Measurements from ENCODE around the gene TEX2.

DNA sequence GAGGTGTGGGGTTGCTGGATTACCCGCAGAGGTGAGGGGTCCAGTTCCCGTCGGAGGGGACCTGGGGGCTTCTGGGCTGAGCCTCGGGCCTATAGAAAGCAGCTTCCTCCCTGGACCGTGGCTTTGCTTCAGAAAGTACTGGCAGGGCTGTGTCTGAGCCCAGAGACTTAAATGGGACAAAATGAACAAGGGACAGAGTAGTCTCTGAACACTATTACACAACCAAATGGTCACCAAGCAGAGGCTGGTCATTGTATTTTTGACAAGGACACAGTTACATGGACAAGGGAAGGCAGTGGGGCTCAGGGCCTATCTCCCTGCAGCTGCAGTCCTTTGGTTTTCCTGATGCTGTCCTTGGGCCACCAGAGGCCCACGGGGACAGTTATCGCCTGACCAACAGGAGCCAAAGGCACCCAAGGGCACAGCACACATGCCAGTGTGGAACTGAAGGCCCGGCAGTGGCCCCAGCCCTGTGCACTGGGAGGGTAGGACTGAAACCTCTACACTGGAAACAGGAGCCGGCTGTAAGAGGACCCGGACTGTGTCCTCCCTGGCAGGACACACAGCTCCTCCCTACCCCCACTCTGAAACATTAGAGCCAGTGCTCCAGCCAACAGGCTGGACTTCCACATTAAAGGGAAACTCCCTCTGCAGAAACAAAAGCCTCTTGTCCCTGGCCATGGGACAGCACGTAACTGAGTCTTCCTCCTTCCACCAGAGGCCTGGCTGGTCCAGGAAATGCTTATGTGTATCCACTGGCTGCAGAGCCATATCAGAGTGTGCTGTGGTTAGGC is 107.1 kb downstream of the TEX2 start:
- TF ChIP-seq POLR2A (IDR thresholded peaks at IDR 0.05), result no peak
- TF ChIP-seq, protein P1, sequence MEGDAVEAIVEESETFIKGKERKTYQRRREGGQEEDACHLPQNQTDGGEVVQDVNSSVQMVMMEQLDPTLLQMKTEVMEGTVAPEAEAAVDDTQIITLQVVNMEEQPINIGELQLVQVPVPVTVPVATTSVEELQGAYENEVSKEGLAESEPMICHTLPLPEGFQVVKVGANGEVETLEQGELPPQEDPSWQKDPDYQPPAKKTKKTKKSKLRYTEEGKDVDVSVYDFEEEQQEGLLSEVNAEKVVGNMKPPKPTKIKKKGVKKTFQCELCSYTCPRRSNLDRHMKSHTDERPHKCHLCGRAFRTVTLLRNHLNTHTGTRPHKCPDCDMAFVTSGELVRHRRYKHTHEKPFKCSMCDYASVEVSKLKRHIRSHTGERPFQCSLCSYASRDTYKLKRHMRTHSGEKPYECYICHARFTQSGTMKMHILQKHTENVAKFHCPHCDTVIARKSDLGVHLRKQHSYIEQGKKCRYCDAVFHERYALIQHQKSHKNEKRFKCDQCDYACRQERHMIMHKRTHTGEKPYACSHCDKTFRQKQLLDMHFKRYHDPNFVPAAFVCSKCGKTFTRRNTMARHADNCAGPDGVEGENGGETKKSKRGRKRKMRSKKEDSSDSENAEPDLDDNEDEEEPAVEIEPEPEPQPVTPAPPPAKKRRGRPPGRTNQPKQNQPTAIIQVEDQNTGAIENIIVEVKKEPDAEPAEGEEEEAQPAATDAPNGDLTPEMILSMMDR (IDR thresholded peaks at IDR 0.05), result no peak
- no peak for TF ChIP-seq POLR2AphosphoS5 (IDR thresholded peaks at IDR 0.05)

All from transverse colon (tissue), 4 donors.